Stomach (tissue), 9 donors: ENCODE results near the gene ZBTB46. TPM values are rescaled to one million over a fixed set of nuclear protein-coding genes. Genes with fewer than 3 reads are reported as not detected.

Experiments used
- DNase-seq, 2 donors: peaks; one replicate each; pipeline versions ENCODE4 v3.0.0 to v3.0.0-alpha.2; 2013 to 2019
- H3K27ac ChIP-seq, 5 donors: fragments of 200-600 bp in 4 of 5; sonication (generic) in 4 of 5; one replicate each; pipeline ENCODE4 v1.5.1; 2013 to 2019; ENCODE audit warnings: mild to moderate bottlenecking in 1 of 5, moderate library complexity in 1 of 5
- H3K27me3 ChIP-seq, 3 donors: fragments of 200-600 bp; sonication (generic); one replicate each; pipeline ENCODE4 v1.5.1; 2017 to 2019; ENCODE audit warnings: mixed run types in 1 of 3
- H3K36me3 ChIP-seq, 4 donors: fragments of 200-600 bp; sonication (generic); 1 replicate in 3 of 4; 2 replicates in 1 of 4; pipeline ENCODE4 v1.5.1; 2016 to 2019
- H3K4me1 ChIP-seq, 4 donors: fragments of 200-600 bp; sonication (generic); one replicate each; pipeline ENCODE4 v1.5.1; 2016 to 2019
- H3K4me3 ChIP-seq, 4 donors: fragments of 200-600 bp; sonication (generic) in 3 of 4; one replicate each; pipeline ENCODE4 v1.5.1; 2016 to 2019; ENCODE audit warnings: mild to moderate bottlenecking in 1 of 4
- H3K9me3 ChIP-seq, 4 donors: fragments of 200-600 bp; sonication (generic); one replicate each; pipeline ENCODE4 v1.5.1; 2016 to 2019
- EP300 ChIP-seq: sonication (generic); formaldehyde crosslinking; IDR thresholded peaks from one replicate; pipeline ENCODE4 v1.6.1; 2017; ENCODE audit warnings: antibody characterized with exemption
- POLR2A ChIP-seq, 4 donors: fragments of 450-650 bp; IDR thresholded peaks; one replicate each; pipeline ENCODE4 v1.6.1; 2016; ENCODE audit warnings: antibody characterized with exemption in 4 of 4, control low read depth in 2 of 4, mild to moderate bottlenecking in 1 of 4, moderate library complexity in 1 of 4
- POLR2AphosphoS5 ChIP-seq, 3 donors: sonication (generic); formaldehyde crosslinking; IDR thresholded peaks; one replicate each; pipeline ENCODE4 v1.6.1; 2016; ENCODE audit warnings: antibody characterized with exemption in 3 of 3
- WGBS, 5 donors: extraction: QIAGEN DNeasy Blood & Tissue Kit in 3 of 5; methylation state at CpG; one replicate each; pipeline versions ENCODE4 v1.1.5 to v1.1.7; 2013 to 2018; 5-methylcytosine and 5-hydroxymethylcytosine counted together
- intact Hi-C: fragments of 100-400 bp; cut with DNase I; formaldehyde crosslinking; loops from one replicate; pipeline ENCODE4 v1.15.1; 2023; ENCODE audit warnings: low total_unique reads
- polyA plus RNA-seq, 3 donors: library from polyadenylated mRNA; stranded (reverse); fragments of 200-250 nt; gene quantifications; one replicate each; pipeline ENCODE4 v1.2.3, GENCODE V29; 2013
- total RNA-seq, 5 donors: library from RNA; depleted of rRNA; stranded (reverse); fragments of >200 nt; gene quantifications; one replicate each; pipeline versions ENCODE4 v1.1.0 to v1.2.3, GENCODE V29; 2014 to 2016
- TF ChIP-seq, protein P1 (sequence below), 7 experiments: fragments of 450-650 bp in 4 of 7; fragments of 200-600 bp in 3 of 7; sonication (generic) in 3 of 7; IDR thresholded peaks; one replicate each; pipeline ENCODE4 v1.5.1; 2016 to 2019; ENCODE audit warnings: antibody characterized with exemption in 7 of 7, control low read depth in 2 of 7, mild to moderate bottlenecking in 1 of 7
- donor health status: healthy with polysubstance abuse.
- donor health status: Bipolar disorder and iron deficiency.
- donor health status: healthy.

Gene ZBTB46
- total and polyA plus RNA-seq, 8 donors = 0.58 to 13.4 (median 2.5) TPM

DNA sequence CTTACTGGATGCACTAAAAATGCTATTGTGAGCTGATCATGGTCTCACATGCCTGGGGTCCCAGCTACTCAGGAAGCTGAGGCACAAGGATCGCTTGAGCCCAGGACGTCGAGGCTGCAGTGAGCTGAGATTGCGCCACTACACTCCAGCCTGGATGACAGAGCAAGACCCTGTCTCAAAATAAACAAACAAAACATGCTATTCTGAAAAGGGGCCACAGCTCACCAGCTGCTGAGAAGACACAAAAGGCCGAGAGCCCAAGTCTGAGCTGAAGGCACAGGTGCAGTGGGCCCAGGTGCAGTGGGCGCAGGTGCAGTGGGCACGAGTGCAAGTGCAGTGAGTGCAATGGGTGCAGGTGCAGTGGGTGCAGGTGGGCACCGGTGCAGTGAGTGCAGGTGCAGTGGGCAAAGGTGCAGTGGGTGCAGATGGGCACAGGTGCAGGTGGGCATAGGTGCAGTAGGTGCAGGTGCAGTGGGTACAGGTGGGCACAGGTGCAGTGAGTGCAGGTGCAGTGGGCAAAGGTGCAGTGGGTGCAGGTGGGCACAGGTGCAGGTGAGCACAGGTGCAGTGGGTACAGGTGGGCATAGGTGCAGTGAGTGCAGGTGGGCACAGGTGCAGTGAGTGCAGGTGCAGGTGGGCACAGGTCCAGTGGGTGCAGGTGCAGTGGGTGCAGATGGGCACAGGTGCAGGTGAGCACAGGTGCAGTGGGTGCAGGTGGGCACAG is 16.0 kb downstream of the ZBTB46 start:
- H3K27me3 ChIP-seq = no peaks in the 10 kb centered on the region
- intact Hi-C loops = no loop called here
- no peak overlapping the region for H3K4me3 ChIP-seq
- no peak for DNase-seq
- H3K36me3 ChIP-seq = no peaks in the 10 kb centered on the region
- WGBS, 5 donors = 64 to 77% (median 76%) methylated on average over 8 of the region's 8 CpGs
- peaks cover 0 to 12% (median 6%) of the 10 kb centered on the region in 4 donors for H3K4me1 ChIP-seq
- TF ChIP-seq EP300 = no peak
- H3K27ac ChIP-seq = no peak overlapping the region
- H3K9me3 ChIP-seq = no peaks in the 10 kb centered on the region

DNA sequence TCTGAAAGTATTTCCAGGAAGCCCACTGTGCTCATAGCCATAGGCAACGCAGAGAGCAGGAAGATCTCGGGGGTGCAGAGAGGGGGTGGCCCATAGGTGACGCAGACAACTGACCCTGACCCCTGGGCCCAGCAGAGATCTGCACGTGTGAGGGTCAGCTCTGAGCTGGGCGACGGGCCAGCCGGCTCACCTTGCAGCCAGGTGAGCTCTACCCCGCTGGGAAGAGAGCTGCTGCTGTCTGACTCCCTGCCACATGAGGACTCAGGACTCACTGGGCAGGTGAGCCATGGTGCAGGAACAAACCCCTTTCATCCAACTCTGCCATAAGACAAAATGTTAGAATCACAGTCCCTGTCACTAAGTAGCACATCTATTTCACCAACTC is 19.6 kb downstream of the ZBTB46 start:
- no peak overlapping the region for H3K27ac ChIP-seq
- H3K36me3 ChIP-seq = no peaks in the 10 kb centered on the region
- TF ChIP-seq, protein P1, sequence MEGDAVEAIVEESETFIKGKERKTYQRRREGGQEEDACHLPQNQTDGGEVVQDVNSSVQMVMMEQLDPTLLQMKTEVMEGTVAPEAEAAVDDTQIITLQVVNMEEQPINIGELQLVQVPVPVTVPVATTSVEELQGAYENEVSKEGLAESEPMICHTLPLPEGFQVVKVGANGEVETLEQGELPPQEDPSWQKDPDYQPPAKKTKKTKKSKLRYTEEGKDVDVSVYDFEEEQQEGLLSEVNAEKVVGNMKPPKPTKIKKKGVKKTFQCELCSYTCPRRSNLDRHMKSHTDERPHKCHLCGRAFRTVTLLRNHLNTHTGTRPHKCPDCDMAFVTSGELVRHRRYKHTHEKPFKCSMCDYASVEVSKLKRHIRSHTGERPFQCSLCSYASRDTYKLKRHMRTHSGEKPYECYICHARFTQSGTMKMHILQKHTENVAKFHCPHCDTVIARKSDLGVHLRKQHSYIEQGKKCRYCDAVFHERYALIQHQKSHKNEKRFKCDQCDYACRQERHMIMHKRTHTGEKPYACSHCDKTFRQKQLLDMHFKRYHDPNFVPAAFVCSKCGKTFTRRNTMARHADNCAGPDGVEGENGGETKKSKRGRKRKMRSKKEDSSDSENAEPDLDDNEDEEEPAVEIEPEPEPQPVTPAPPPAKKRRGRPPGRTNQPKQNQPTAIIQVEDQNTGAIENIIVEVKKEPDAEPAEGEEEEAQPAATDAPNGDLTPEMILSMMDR (IDR thresholded peaks at IDR 0.05) = no peak
- TF ChIP-seq EP300 (no peak), POLR2A (IDR thresholded peaks at IDR 0.05) (no peak), POLR2AphosphoS5 (IDR thresholded peaks at IDR 0.05) (no peak)
- no peaks in the 10 kb centered on the region for H3K27me3 ChIP-seq
- H3K9me3 ChIP-seq = no peaks in the 10 kb centered on the region
- intact Hi-C loops = no loop called here
- H3K4me3 ChIP-seq = no peak overlapping the region
- 55 to 67% (median 60%) methylated on average over 1 to 8 of the region's 8 CpGs for WGBS, 5 donors
- DNase-seq = no peak
- H3K4me1 ChIP-seq = peaks cover 0 to 12% (median 2%) of the 10 kb centered on the region in 4 donors

DNA sequence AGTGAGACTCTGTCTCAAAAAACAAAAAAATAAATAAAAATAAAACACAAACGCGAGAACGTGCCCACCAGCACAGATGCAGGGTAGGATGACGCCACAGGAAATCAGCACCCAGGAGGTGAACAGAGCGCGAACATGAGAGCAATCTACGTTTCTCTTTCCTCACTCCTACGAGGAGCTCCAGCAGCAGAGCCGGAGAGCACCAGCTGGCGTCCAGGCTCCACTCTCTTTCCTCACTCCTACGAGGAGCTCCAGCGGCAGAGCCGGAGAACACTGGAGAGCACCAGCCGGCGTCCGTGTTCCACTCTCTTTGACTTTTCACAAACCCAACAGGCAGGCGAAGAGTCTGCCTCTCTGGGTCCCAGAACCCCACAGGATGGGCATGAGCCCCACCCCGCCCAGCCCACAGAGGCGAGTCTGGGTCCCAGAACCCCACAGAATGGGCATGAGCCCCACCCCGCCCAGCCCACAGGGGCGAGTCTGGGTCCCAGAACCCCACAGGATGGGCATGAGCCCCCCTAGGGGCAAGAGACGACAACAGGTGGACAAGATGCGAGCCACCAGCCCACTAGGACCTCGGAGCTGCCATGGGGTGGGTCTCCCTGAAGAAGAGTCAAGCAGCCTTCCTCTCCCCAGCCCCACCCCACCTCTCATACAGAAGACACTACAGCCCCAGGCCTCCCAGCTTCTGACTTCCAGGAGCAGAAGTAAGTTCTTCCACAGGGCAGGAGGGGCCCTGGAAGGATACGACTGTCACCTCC is 20.2 kb downstream of the ZBTB46 start:
- H3K9me3 ChIP-seq = no peaks in the 10 kb centered on the region
- DNase-seq = no peak
- H3K4me1 ChIP-seq = peaks cover 0 to 7% (median 2%) of the 10 kb centered on the region in 4 donors
- intact Hi-C loops = no loop called here
- no peak overlapping the region for H3K27ac ChIP-seq
- 65 to 84% (median 80%) methylated on average over 16 to 25 of the region's 25 CpGs for WGBS, 5 donors
- TF ChIP-seq POLR2A (IDR thresholded peaks at IDR 0.05) = no peak
- H3K27me3 ChIP-seq = no peaks in the 10 kb centered on the region
- H3K4me3 ChIP-seq = no peak overlapping the region
- no peaks in the 10 kb centered on the region for H3K36me3 ChIP-seq

DNA sequence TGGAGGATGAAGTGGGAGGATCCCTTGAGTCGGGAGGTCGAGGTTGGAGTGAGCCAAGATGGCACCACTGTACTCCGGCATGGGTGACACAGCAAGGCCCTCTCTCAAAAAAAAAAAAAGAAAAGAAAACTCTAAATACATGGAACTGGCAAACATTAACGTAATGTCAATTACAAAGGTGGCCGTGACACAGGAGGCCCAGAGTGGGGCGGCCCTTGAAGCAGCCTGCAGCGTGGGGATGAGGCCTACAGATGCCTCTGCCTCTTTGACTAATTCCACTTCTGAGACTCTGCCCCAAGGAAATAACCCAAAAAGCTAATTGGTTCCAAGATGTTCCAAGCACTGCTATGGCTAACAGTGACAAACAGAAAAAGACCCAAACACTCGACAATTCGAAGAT is 21.2 kb downstream of the ZBTB46 start:
- DNase-seq = no peak
- 91 to 94% (median 92%) methylated on average over 9 of the region's 9 CpGs for WGBS, 5 donors
- Histone ChIP-seq H3K4me1 (peaks cover 0 to under 1% (median 0%) of the 10 kb centered on the region in 4 donors), H3K9me3 (no peaks in the 10 kb centered on the region), H3K4me3 (no peak overlapping the region), H3K36me3 (no peaks in the 10 kb centered on the region), H3K27me3 (no peaks in the 10 kb centered on the region), H3K27ac (no peak overlapping the region)
- intact Hi-C loops = no loop called here
- TF ChIP-seq EP300 (no peak), POLR2AphosphoS5 (IDR thresholded peaks at IDR 0.05) (no peak), POLR2A (IDR thresholded peaks at IDR 0.05) (no peak)
- TF ChIP-seq, protein P1 (IDR thresholded peaks at IDR 0.05) = no peak

DNA sequence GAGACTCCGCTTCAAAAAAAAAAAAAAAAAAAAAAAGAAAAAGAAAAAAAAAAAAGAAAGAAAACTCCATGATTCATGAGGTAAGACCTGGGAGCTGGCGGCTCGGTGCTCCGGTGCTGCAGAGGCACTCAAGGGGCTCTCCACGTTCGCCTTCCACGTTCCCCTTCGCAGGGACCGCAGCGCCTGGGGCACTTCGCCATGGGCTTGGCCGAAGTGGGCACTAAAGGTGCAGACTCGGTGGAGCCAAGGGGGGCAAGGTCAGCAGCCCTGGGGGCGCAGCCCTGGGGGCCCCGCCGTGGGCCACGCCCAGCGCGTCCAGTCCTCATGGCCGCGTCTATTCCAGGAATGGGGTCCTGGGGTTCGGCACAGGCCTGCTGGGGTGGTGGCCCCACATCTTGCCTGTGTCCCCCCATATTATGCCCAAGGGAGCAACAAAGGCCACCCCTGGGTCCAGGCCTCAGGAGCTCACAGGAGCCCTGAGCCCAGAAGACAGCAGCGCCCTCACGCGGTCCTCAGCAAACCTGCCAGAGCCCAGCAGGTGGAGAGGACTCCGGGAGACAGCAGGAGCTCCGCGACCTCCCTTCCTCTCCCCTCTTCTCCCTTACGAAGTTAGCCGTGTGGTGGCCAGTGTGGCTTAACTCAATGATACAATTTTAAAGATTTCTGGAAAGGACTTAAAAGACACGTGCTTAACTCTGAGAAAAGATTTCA is 21.9 kb downstream of the ZBTB46 start:
- intact Hi-C loops = no loop called here
- 92 to 95% (median 93%) methylated on average over 22 to 31 of the region's 31 CpGs for whole genome bisulfite sequencing, 5 donors
- H3K4me3 ChIP-seq = no peak overlapping the region
- peaks cover 0 to 2% (median 0%) of the 10 kb centered on the region in 3 donors for H3K27me3 ChIP-seq
- H3K9me3 ChIP-seq = no peaks in the 10 kb centered on the region
- no peaks in the 10 kb centered on the region for H3K4me1 ChIP-seq
- TF ChIP-seq POLR2A (IDR thresholded peaks at IDR 0.05) (no peak), EP300 (no peak), POLR2AphosphoS5 (IDR thresholded peaks at IDR 0.05) (no peak)
- TF ChIP-seq, protein P1 (IDR thresholded peaks at IDR 0.05) = no peak
- H3K27ac ChIP-seq = no peak overlapping the region
- DNase-seq = no peak
- no peaks in the 10 kb centered on the region for H3K36me3 ChIP-seq
